Neural cell (in vitro differentiated cells): ENCODE data around the gene ECT2L. TPM values are rescaled to one million over a fixed set of nuclear protein-coding genes. Genes with fewer than 3 reads are reported as not detected.

Experiments used
- H2AFZ ChIP-seq: fragments of 200-600, 300-800 bp; sonication (generic), shearing (Covaris generic); 2 replicates; pipeline ENCODE4 v1.6.0; 2014; ENCODE audit warnings: low read depth, mild to moderate bottlenecking, antibody characterized with exemption, low read length, moderate library complexity
- H3F3A ChIP-seq: fragments of 200-600 bp; shearing (Covaris generic); 2 replicates; pipeline ENCODE4 v1.6.1; 2016; ENCODE audit warnings: mild to moderate bottlenecking, moderate library complexity, mixed read lengths, antibody characterized with exemption, low read length; ENCODE audit not compliant: insufficient read depth, poor library complexity, severe bottlenecking
- H3K27ac ChIP-seq: fragments of 200-600, 300-800 bp; sonication (generic), shearing (Covaris generic); 2 replicates; pipeline ENCODE4 v1.5.1; 2014; ENCODE audit warnings: mild to moderate bottlenecking, low read length, moderate library complexity
- H3K27me3 ChIP-seq: fragments of 300-800, 200-600 bp; sonication (generic), shearing (Covaris generic); 2 replicates; pipeline ENCODE4 v1.6.0; 2014; ENCODE audit warnings: mild to moderate bottlenecking, low read depth, low read length, moderate library complexity; ENCODE audit not compliant: insufficient read depth
- H3K36me3 ChIP-seq: fragments of 300-800, 200-600 bp; sonication (generic), shearing (Covaris generic); 2 replicates; pipeline ENCODE4 v1.5.1; 2014; ENCODE audit warnings: mild to moderate bottlenecking, antibody characterized with exemption, low read length, moderate library complexity; ENCODE audit not compliant: insufficient read depth
- H3K4me2 ChIP-seq: fragments of 300-800, 200-600 bp; sonication (generic), shearing (Covaris generic); 2 replicates; pipeline ENCODE4 v1.6.0; 2014; ENCODE audit warnings: mild to moderate bottlenecking, low read length
- H3K4me3 ChIP-seq: fragments of 300-800, 200-600 bp; sonication (generic), shearing (Covaris generic); 2 replicates; pipeline ENCODE4 v1.5.1; 2014; ENCODE audit warnings: mild to moderate bottlenecking, low read length, moderate library complexity
- H3K79me2 ChIP-seq: fragments of 200-600 bp; shearing (Covaris generic); replicated peaks from 2 replicates; pipeline ENCODE4 v1.6.0; 2014; ENCODE audit warnings: mild to moderate bottlenecking, low read length, moderate library complexity; ENCODE audit not compliant: insufficient read depth
- H3K9ac ChIP-seq: fragments of 300-800, 200-600 bp; sonication (generic), shearing (Covaris generic); 2 replicates; pipeline ENCODE4 v1.6.1; 2016; ENCODE audit warnings: mild to moderate bottlenecking, low read length, mixed read lengths
- H3K9me2 ChIP-seq: fragments of 200-600 bp; shearing (Covaris generic); 2 replicates; pipeline ENCODE4 v1.6.1; 2016; ENCODE audit warnings: mild to moderate bottlenecking, low read length, mixed read lengths; ENCODE audit not compliant: insufficient read depth
- H3K9me3 ChIP-seq: fragments of 200-600, 300-800 bp; sonication (generic), shearing (Covaris generic); 2 replicates; pipeline ENCODE4 v1.6.1; 2016; ENCODE audit warnings: mild to moderate bottlenecking, mixed run types, low read length, moderate library complexity, mixed read lengths
- H4K20me1 ChIP-seq: fragments of 200-600 bp; shearing (Covaris generic); 2 replicates; pipeline ENCODE4 v1.6.1; 2016; ENCODE audit warnings: mild to moderate bottlenecking, mixed run types; ENCODE audit not compliant: insufficient read depth
- EP300 ChIP-seq: fragments of 450-650 bp; conservative IDR thresholded peaks from 2 replicates; pipeline ENCODE4 v1.6.1; 2014; ENCODE audit warnings: antibody characterized with exemption, mild to moderate bottlenecking, moderate library complexity; ENCODE audit not compliant: poor library complexity, severe bottlenecking
- EZH2 ChIP-seq: fragments of 200-600, 300-800 bp; shearing (Covaris generic), sonication (generic); IDR thresholded peaks from 2 replicates; pipeline ENCODE4 v1.6.1; 2014; ENCODE audit warnings: antibody characterized with exemption, low read length, borderline replicate concordance, mild to moderate bottlenecking; ENCODE audit not compliant: insufficient read depth, poor library complexity, severe bottlenecking
- MXI1 ChIP-seq: fragments of 450-650 bp; conservative IDR thresholded peaks from 2 replicates; pipeline ENCODE4 v1.6.1; 2014; ENCODE audit warnings: antibody characterized with exemption, mild to moderate bottlenecking; ENCODE audit not compliant: poor library complexity, severe bottlenecking
- POLR2AphosphoS5 ChIP-seq: IDR thresholded peaks from 2 replicates; pipeline ENCODE4 v1.6.1; 2012
- RAD21 ChIP-seq: fragments of 450-650 bp; conservative IDR thresholded peaks from 2 replicates; pipeline ENCODE4 v1.6.1; 2014; ENCODE audit warnings: antibody characterized with exemption, mild to moderate bottlenecking, moderate library complexity
- SMC3 ChIP-seq: fragments of 450-650 bp; conservative IDR thresholded peaks from 2 replicates; pipeline ENCODE4 v1.6.1; 2014; ENCODE audit warnings: antibody characterized with exemption, mild to moderate bottlenecking, moderate library complexity; ENCODE audit not compliant: poor library complexity
- TAF1 ChIP-seq: IDR thresholded peaks from 2 replicates; pipeline ENCODE4 v1.6.1; 2012; ENCODE audit warnings: low read depth
- polyA plus RNA-seq: library from polyadenylated mRNA; depleted of rRNA; stranded (reverse); fragments of >200 nt; gene quantifications from 2 replicates; pipeline ENCODE4 v1.2.3, GENCODE V29; 2014
- TF ChIP-seq, protein P1 (sequence below): fragments of 450-650 bp; IDR thresholded peaks from 2 replicates; pipeline ENCODE4 v1.5.1; 2014; ENCODE audit warnings: antibody characterized with exemption, mild to moderate bottlenecking, moderate library complexity; ENCODE audit not compliant: poor library complexity, severe bottlenecking
- TF ChIP-seq, protein P2 (sequence below): IDR thresholded peaks from 2 replicates; pipeline ENCODE4 v1.6.1; 2012; ENCODE audit warnings: borderline replicate concordance

The ECT2L gene
- polyA plus RNA-seq, 1 donor from 2014 or later: not detected

DNA sequence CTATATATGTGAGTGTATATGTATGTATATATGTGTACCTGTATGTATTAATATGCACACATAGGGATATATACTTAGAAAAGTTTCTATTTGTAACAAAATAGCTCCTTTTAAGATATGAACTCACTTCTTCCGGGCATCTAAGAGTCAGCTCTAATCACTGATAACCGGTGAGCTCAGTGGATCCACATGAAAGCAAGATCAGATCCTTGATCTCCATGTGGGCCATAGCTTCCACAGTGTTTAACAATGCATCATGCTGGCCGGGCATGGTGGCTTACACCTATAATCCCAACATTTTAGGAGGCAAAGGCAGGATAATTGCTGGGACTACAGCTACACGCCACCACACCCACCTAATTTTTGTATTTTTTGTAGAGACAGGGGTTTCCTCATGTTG, 52.6 kb downstream of the ECT2L start:
- Histone ChIP-seq H3K4me3 (no peak overlapping the region), H3K9me2 (no peaks in the 10 kb centered on the region), H3K9me3 (no peaks in the 10 kb centered on the region), H3K79me2 (no peaks in the 10 kb centered on the region), H3K27me3 (no peaks in the 10 kb centered on the region), H3K9ac (no peak overlapping the region), H2AFZ (no peak overlapping the region), H3K36me3 (no peaks in the 10 kb centered on the region), H3K27ac (no peak overlapping the region), H3F3A (no peaks in the 10 kb centered on the region), H3K4me2 (no peak overlapping the region), H4K20me1 (no peaks in the 10 kb centered on the region)
- TF ChIP-seq EP300: no peak
- TF ChIP-seq POLR2AphosphoS5: no peak
- TF ChIP-seq TAF1: no peak
- TF ChIP-seq, protein P1, sequence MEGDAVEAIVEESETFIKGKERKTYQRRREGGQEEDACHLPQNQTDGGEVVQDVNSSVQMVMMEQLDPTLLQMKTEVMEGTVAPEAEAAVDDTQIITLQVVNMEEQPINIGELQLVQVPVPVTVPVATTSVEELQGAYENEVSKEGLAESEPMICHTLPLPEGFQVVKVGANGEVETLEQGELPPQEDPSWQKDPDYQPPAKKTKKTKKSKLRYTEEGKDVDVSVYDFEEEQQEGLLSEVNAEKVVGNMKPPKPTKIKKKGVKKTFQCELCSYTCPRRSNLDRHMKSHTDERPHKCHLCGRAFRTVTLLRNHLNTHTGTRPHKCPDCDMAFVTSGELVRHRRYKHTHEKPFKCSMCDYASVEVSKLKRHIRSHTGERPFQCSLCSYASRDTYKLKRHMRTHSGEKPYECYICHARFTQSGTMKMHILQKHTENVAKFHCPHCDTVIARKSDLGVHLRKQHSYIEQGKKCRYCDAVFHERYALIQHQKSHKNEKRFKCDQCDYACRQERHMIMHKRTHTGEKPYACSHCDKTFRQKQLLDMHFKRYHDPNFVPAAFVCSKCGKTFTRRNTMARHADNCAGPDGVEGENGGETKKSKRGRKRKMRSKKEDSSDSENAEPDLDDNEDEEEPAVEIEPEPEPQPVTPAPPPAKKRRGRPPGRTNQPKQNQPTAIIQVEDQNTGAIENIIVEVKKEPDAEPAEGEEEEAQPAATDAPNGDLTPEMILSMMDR: no peak
- no peak for TF ChIP-seq EZH2

DNA sequence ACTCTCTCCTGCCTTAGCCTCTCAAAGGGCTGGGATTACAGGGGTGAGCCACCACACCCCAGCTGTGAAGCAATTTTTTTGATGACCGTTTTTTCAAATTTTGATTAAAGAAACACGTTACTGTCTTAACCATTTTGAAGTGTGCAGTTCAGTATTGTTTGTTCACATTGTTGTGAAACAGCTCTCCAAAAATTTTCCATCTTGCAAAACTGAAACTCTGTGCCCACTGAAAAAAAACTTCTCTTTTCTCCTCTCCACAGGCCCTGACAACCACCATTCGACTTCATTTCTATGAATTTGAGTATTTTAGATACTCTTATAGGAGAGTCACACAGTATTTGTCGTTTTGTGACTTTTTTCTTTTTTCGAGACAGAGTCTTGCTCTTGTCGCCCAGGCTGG, 53.9 kb downstream of the ECT2L start:
- Histone ChIP-seq H3K9me3 (no peaks in the 10 kb centered on the region), H3K27ac (no peak overlapping the region), H4K20me1 (no peaks in the 10 kb centered on the region), H3K9ac (no peak overlapping the region), H3K27me3 (no peaks in the 10 kb centered on the region), H3K4me2 (no peak overlapping the region), H3K4me3 (no peak overlapping the region), H3K36me3 (no peaks in the 10 kb centered on the region), H3K79me2 (no peaks in the 10 kb centered on the region), H3F3A (no peaks in the 10 kb centered on the region), H2AFZ (no peak overlapping the region), H3K9me2 (no peaks in the 10 kb centered on the region)
- TF ChIP-seq RAD21 (no peak), SMC3 (no peak), MXI1 (no peak), EZH2 (no peak)
- TF ChIP-seq, protein P2, sequence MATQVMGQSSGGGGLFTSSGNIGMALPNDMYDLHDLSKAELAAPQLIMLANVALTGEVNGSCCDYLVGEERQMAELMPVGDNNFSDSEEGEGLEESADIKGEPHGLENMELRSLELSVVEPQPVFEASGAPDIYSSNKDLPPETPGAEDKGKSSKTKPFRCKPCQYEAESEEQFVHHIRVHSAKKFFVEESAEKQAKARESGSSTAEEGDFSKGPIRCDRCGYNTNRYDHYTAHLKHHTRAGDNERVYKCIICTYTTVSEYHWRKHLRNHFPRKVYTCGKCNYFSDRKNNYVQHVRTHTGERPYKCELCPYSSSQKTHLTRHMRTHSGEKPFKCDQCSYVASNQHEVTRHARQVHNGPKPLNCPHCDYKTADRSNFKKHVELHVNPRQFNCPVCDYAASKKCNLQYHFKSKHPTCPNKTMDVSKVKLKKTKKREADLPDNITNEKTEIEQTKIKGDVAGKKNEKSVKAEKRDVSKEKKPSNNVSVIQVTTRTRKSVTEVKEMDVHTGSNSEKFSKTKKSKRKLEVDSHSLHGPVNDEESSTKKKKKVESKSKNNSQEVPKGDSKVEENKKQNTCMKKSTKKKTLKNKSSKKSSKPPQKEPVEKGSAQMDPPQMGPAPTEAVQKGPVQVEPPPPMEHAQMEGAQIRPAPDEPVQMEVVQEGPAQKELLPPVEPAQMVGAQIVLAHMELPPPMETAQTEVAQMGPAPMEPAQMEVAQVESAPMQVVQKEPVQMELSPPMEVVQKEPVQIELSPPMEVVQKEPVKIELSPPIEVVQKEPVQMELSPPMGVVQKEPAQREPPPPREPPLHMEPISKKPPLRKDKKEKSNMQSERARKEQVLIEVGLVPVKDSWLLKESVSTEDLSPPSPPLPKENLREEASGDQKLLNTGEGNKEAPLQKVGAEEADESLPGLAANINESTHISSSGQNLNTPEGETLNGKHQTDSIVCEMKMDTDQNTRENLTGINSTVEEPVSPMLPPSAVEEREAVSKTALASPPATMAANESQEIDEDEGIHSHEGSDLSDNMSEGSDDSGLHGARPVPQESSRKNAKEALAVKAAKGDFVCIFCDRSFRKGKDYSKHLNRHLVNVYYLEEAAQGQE: no peak

GRCh38 chr6:138856654-138857053, 60.8 kb downstream of the ECT2L start:
- no peak for TF ChIP-seq RAD21
- TF ChIP-seq EP300: no peak
- TF ChIP-seq, protein P1: no peak
- no peak for TF ChIP-seq SMC3
- no peak for TF ChIP-seq MXI1
- no peak for TF ChIP-seq POLR2AphosphoS5
- TF ChIP-seq EZH2: no peak
- TF ChIP-seq TAF1: no peak
- TF ChIP-seq, protein P2: no peak
- no peaks in the 10 kb centered on the region for H3K9me2 ChIP-seq
- H3K4me2 ChIP-seq: no peak overlapping the region
- H3K9ac ChIP-seq: no peak overlapping the region
- no peaks in the 10 kb centered on the region for H3K9me3 ChIP-seq
- no peak overlapping the region for H2AFZ ChIP-seq
- H3K36me3 ChIP-seq: no peaks in the 10 kb centered on the region
- H4K20me1 ChIP-seq: no peaks in the 10 kb centered on the region
- H3K27me3 ChIP-seq: no peaks in the 10 kb centered on the region
- no peak overlapping the region for H3K4me3 ChIP-seq
- no peaks in the 10 kb centered on the region for H3F3A ChIP-seq
- no peaks in the 10 kb centered on the region for H3K79me2 ChIP-seq
- H3K27ac ChIP-seq: no peak overlapping the region
